Duodenal mucosa (tissue), 2 donors: Measurements from ENCODE around the gene EDEM3.
"Not testable (repeated sequence)": the region's sequence is repeated elsewhere in the genome, so short reads cannot be mapped to it uniquely, and the experiment has no call there.

ENCODE experiments used
- H3K27ac ChIP-seq: one replicate; pipeline ENCODE4 v1.7.0; 2013; ENCODE audit warnings: low read depth, low read length
- H3K27me3 ChIP-seq, 2 donors: one replicate each; pipeline ENCODE4 v1.7.0; 2013; ENCODE audit warnings: low read length in 2 of 2, control low read depth in 1 of 2; ENCODE audit not compliant: insufficient read depth in 2 of 2, control insufficient read depth in 1 of 2
- H3K36me3 ChIP-seq, 2 donors: one replicate each; pipeline ENCODE4 v1.7.0; 2013; ENCODE audit warnings: low read length in 2 of 2, control low read depth in 1 of 2; ENCODE audit not compliant: insufficient read depth in 2 of 2, control insufficient read depth in 1 of 2
- H3K4me1 ChIP-seq, 2 donors: one replicate each; pipeline ENCODE4 v1.7.0; 2013; ENCODE audit warnings: low read length in 2 of 2, control low read depth in 1 of 2; ENCODE audit not compliant: insufficient read depth in 2 of 2, control insufficient read depth in 1 of 2
- H3K4me3 ChIP-seq, 2 donors: one replicate each; pipeline ENCODE4 v1.7.0; 2013; ENCODE audit warnings: low read length in 2 of 2, low read depth in 1 of 2
- H3K9ac ChIP-seq, 2 donors: one replicate each; pipeline ENCODE4 v1.7.0; 2013; ENCODE audit warnings: low read length in 2 of 2, low read depth in 1 of 2
- H3K9me3 ChIP-seq, 2 donors: one replicate each; pipeline ENCODE4 v1.7.0; 2013; ENCODE audit warnings: low read length in 2 of 2, control low read depth in 1 of 2; ENCODE audit not compliant: control insufficient read depth in 1 of 2

EDEM3 gene

GRCh38 chr1:184770181-184770979 lies 15.7 kb upstream of the EDEM3 start:
- no peaks in the 10 kb centered on the region for H3K36me3 ChIP-seq
- H3K4me1 ChIP-seq = peaks cover 4 to 10% of the 10 kb centered on the region in 2 donors
- H3K4me3 ChIP-seq = no peak overlapping the region
- no peak overlapping the region for H3K27ac ChIP-seq
- H3K27me3 ChIP-seq = no peaks in the 10 kb centered on the region
- H3K9me3 ChIP-seq = no peaks in the 10 kb centered on the region
- H3K9ac ChIP-seq = no peak overlapping the region

- H3K9ac ChIP-seq = no peak overlapping the region
- H3K36me3 ChIP-seq = no peaks in the 10 kb centered on the region
- peaks cover 4 to 10% of the 10 kb centered on the region in 2 donors for H3K4me1 ChIP-seq
- no peak overlapping the region for H3K4me3 ChIP-seq
- H3K27me3 ChIP-seq = no peaks in the 10 kb centered on the region
- H3K27ac ChIP-seq = no peak overlapping the region
- no peaks in the 10 kb centered on the region for H3K9me3 ChIP-seq
Observed at GRCh38 chr1:184769241-184769640, 14.6 kb upstream of the EDEM3 start.

DNA sequence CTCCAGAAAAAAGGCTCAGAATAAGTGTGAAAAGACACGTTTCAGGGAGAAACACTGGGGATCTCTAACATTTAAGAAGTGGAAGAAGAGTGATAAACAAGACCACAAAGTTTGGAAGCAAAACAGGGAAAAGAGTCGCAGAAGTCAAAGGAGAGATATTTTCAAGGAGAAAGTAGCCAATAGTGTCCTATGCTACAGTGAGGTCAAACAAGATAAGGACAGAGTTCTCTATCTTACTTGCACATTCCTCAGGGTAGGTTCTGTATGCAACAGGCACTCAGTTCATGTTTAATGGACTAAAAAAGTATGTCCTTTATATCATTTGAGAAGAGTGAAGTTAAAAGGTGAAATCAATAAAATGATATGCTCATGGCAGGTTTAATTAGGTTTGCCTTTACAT lies 13.8 kb upstream of the EDEM3 start:
- no peak overlapping the region for H3K27ac ChIP-seq
- H3K9ac ChIP-seq = no peak overlapping the region
- peaks cover 2 to 4% of the 10 kb centered on the region in 2 donors for H3K4me1 ChIP-seq
- H3K36me3 ChIP-seq = no peaks in the 10 kb centered on the region
- H3K9me3 ChIP-seq = no peaks in the 10 kb centered on the region
- no peaks in the 10 kb centered on the region for H3K27me3 ChIP-seq
- H3K4me3 ChIP-seq = no peak overlapping the region

- H3K9ac ChIP-seq = no peak overlapping the region
- no peak overlapping the region for H3K27ac ChIP-seq
- no peak overlapping the region for H3K4me3 ChIP-seq
- H3K4me1 ChIP-seq = no peaks in the 10 kb centered on the region
- no peaks in the 10 kb centered on the region for H3K36me3 ChIP-seq
- H3K9me3 ChIP-seq = no peaks in the 10 kb centered on the region
- no peaks in the 10 kb centered on the region for H3K27me3 ChIP-seq
Observed at GRCh38 chr1:184767591-184767990, 12.9 kb upstream of the EDEM3 start.

DNA sequence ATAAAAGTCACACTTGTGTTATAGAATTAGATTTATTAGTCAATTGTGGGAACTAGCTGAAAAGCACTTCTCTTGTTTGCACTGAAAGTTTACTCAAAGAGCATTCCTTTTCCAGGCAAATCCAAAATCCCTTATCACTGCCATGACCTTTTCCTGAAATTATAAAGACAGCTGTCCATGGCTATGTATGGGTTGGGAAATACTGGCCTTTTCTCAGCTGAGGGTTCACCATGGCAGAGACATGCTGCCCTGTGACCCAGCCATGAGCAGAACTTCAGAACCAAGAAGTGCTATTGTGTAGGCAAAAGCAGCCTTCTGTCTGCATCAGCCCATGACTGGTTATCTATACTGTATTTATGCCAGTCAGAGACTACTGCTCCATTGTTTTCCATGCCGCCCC lies 9.8 kb upstream of the EDEM3 start:
- Histone ChIP-seq H3K4me3 (no peak overlapping the region), H3K27ac (no peak overlapping the region), H3K9ac (no peak overlapping the region), H3K9me3 (no peaks in the 10 kb centered on the region), H3K27me3 (no peaks in the 10 kb centered on the region), H3K36me3 (no peaks in the 10 kb centered on the region), H3K4me1 (peaks cover 0 to 4% of the 10 kb centered on the region in 2 donors)

DNA sequence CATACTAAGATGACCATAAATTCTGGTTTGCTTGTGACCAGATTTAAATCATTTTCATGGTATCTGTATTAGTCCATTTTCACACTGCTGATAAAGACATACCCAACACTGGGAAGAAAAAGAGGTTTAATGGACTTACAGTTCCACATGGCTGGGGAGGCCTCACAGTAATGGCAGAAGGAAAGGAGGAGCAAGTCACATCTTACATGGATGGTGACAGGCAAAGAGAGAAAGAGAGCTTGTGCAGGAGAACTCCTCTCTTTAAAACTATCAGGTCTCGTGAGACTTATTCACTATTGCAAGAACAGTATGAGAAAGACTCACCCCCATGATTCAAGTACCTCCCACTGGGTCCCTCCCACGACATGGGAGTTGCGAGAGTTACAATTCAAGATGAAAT lies 8.9 kb upstream of the EDEM3 start:
- H3K4me1 ChIP-seq, H3K4me3 ChIP-seq, H3K27ac ChIP-seq, H3K9me3 ChIP-seq, H3K9ac ChIP-seq, H3K36me3 ChIP-seq, H3K27me3 ChIP-seq: not testable (repeated sequence)

DNA sequence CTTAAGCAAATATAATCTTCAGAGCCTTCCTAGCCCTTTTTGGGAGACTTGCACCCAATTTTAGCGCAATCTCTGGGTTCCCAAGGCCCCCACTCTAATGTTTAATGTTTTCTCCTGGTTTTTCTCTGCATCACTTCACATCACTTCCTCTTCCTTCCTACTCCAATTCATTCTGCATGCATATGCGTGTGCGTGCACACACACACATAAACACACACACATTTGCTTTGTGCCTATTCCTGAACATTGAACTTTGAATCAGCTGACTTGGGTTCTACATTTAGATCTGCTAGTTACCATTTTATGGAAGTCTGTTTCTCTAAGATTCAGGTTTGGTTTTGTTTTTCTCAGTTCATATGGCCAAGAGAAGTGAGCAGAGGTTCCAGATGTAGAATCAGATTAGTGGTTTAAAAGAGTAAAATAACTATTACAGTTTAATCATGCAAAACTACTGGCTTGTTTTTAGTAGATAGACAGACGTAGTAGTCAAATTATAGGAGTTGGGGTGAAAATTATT lies 7.4 kb upstream of the EDEM3 start:
- no peaks in the 10 kb centered on the region for H3K36me3 ChIP-seq
- no peaks in the 10 kb centered on the region for H3K9me3 ChIP-seq
- H3K27me3 ChIP-seq = no peaks in the 10 kb centered on the region
- no peak overlapping the region for H3K9ac ChIP-seq
- H3K27ac ChIP-seq = no peak overlapping the region
- H3K4me3 ChIP-seq = no peak overlapping the region
- peaks cover 0 to 9% of the 10 kb centered on the region in 2 donors for H3K4me1 ChIP-seq

- Histone ChIP-seq H3K9me3 (no peaks in the 10 kb centered on the region), H3K36me3 (no peaks in the 10 kb centered on the region), H3K27me3 (no peaks in the 10 kb centered on the region), H3K4me1 (peaks cover 8 to 15% of the 10 kb centered on the region in 2 donors), H3K27ac (no peak overlapping the region), H3K4me3 (no peak overlapping the region), H3K9ac (no peak overlapping the region)
Observed at GRCh38 chr1:184759651-184760050, 5.0 kb upstream of the EDEM3 start.

DNA sequence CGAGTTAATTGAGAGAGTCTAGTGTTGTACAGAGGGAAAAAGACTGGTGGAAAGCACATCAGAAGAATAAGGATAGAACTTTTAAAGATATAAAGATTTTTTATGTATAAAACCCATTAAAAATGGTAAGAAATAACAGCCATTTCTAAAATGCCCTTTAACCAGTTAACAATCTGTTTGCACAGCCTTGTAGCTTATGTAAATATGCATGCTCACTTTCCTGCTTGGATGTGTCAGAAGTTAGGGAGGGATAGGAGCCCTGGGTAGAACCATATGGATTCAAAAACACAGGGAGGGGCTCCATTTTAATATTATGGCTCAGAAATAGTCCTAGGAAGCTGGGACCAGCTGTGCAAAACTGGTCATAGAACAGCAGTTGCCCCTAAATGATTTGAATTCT lies 4.5 kb upstream of the EDEM3 start:
- H3K4me3 ChIP-seq = no peak overlapping the region
- no peaks in the 10 kb centered on the region for H3K27me3 ChIP-seq
- no peak overlapping the region for H3K27ac ChIP-seq
- peaks cover 8 to 15% of the 10 kb centered on the region in 2 donors for H3K4me1 ChIP-seq
- H3K9ac ChIP-seq = no peak overlapping the region
- no peaks in the 10 kb centered on the region for H3K9me3 ChIP-seq
- H3K36me3 ChIP-seq = no peaks in the 10 kb centered on the region

DNA sequence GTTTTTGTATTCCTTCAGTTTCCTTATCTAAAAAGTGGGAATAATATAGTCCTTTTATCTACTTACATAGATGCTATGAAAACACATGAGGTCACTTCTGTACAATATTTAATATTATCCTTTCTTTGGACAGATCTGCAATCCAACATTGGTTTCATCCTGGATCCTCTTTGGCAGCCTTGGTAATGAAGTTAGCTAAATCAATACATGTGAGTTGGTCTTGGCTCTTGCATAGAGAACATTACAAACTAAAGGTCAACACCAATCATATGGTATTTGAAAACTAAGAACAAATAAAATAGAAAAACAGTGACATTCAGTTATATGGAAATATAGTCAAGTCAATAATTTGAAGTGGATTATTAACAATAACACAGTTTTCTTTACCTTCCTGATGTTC lies 3.2 kb upstream of the EDEM3 start:
- Histone ChIP-seq H3K36me3 (no peaks in the 10 kb centered on the region), H3K9me3 (no peaks in the 10 kb centered on the region), H3K4me3 (no peak overlapping the region), H3K9ac (no peak overlapping the region), H3K27ac (no peak overlapping the region), H3K27me3 (no peaks in the 10 kb centered on the region), H3K4me1 (peaks cover 10 to 21% of the 10 kb centered on the region in 2 donors)
